Nephron (organoid): ENCODE data around the gene SMARCAL1.

Experiments used
- H3K27ac Mint-ChIP-seq, 3 experiments: 2 replicates each; pipeline ENCODE4 v1.8.0; 2020; ENCODE audit warnings: mixed read lengths in 3 of 3, mild to moderate bottlenecking in 2 of 3, moderate library complexity in 1 of 3
- H3K27me3 Mint-ChIP-seq: 2 replicates; pipeline ENCODE4 v1.8.0; 2021; ENCODE audit warnings: low read depth, mild to moderate bottlenecking, moderate library complexity, mixed read lengths
- H3K36me3 Mint-ChIP-seq: 2 replicates; pipeline ENCODE4 v1.8.0; 2020; ENCODE audit warnings: low read depth, mixed read lengths
- H3K4me1 Mint-ChIP-seq: 2 replicates; pipeline ENCODE4 v1.8.0; 2020; ENCODE audit warnings: mixed read lengths
- H3K4me3 Mint-ChIP-seq, 3 experiments: 2 replicates each; pipeline ENCODE4 v1.8.0; 2020; ENCODE audit warnings: mild to moderate bottlenecking in 3 of 3, mixed read lengths in 3 of 3, moderate library complexity in 2 of 3
- H3K9me3 Mint-ChIP-seq: 2 replicates; pipeline ENCODE4 v1.8.0; 2020; ENCODE audit warnings: mixed read lengths
- TF ChIP-seq, protein P1 (sequence below), 3 experiments: fragments of 200-600 bp; sonication (generic); IDR thresholded peaks; one replicate each; pipeline ENCODE4 v1.5.0; 2021; ENCODE audit warnings: antibody characterized with exemption in 3 of 3; ENCODE audit not compliant: unreplicated experiment in 3 of 3

Gene SMARCAL1

DNA sequence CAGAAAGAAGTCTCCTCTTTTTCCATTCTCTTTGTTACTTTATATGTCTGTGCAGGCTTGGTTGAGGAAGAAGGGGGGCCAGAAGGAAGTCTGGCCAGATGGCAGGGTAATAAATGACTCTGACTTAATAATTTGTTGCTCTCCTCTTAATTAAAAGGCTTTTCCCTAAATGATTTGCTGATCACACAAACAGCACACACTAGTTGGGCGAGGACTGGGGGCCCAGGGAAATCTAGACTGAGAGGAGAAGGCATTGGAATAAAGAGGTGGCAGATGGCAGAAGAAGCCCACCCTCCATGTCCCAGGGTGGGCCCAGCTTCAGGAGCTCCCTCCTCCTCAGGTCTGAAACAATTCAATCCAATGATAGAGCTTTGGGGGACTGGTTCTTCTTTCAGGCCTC is 12.7 kb upstream of the SMARCAL1 start:
- TF ChIP-seq, protein P1, sequence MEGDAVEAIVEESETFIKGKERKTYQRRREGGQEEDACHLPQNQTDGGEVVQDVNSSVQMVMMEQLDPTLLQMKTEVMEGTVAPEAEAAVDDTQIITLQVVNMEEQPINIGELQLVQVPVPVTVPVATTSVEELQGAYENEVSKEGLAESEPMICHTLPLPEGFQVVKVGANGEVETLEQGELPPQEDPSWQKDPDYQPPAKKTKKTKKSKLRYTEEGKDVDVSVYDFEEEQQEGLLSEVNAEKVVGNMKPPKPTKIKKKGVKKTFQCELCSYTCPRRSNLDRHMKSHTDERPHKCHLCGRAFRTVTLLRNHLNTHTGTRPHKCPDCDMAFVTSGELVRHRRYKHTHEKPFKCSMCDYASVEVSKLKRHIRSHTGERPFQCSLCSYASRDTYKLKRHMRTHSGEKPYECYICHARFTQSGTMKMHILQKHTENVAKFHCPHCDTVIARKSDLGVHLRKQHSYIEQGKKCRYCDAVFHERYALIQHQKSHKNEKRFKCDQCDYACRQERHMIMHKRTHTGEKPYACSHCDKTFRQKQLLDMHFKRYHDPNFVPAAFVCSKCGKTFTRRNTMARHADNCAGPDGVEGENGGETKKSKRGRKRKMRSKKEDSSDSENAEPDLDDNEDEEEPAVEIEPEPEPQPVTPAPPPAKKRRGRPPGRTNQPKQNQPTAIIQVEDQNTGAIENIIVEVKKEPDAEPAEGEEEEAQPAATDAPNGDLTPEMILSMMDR (IDR thresholded peaks at IDR 0.05; ENCODE audit: unreplicated experiment in 3 of 3) = no peak
- Mint-ChIP-seq H3K9me3 (no peaks in the 10 kb centered on the region), H3K36me3 (no peaks in the 10 kb centered on the region), H3K27ac (no peak overlapping the region), H3K4me3 (no peak overlapping the region), H3K4me1 (no peaks in the 10 kb centered on the region), H3K27me3 (peaks cover 8% of the 10 kb centered on the region)

DNA sequence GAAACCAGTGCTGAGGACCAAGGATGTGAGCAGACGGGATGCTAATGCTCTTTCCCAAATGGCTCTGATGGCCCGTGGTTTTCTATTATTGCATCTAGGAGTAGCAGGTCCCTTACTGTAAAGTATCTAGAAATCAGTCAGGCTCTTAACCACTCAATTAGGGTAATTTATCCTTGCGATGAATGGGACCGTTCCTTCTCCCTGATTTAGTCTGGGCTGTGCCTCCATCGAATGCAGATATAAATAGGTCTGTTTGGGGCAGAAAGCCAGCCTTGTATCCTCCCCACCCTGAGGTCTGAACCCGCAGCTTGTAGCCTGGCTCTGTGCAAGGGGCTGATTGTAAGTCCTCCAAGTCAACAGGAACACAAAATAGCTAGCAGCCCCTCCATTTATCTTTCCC is 9.5 kb upstream of the SMARCAL1 start:
- Mint-ChIP-seq H3K27me3 (peaks cover 25% of the 10 kb centered on the region), H3K27ac (no peak overlapping the region), H3K4me3 (no peak overlapping the region), H3K4me1 (no peaks in the 10 kb centered on the region), H3K9me3 (no peaks in the 10 kb centered on the region), H3K36me3 (no peaks in the 10 kb centered on the region)
- TF ChIP-seq, protein P1 (IDR thresholded peaks at IDR 0.05; ENCODE audit: unreplicated experiment in 3 of 3) = no peak

DNA sequence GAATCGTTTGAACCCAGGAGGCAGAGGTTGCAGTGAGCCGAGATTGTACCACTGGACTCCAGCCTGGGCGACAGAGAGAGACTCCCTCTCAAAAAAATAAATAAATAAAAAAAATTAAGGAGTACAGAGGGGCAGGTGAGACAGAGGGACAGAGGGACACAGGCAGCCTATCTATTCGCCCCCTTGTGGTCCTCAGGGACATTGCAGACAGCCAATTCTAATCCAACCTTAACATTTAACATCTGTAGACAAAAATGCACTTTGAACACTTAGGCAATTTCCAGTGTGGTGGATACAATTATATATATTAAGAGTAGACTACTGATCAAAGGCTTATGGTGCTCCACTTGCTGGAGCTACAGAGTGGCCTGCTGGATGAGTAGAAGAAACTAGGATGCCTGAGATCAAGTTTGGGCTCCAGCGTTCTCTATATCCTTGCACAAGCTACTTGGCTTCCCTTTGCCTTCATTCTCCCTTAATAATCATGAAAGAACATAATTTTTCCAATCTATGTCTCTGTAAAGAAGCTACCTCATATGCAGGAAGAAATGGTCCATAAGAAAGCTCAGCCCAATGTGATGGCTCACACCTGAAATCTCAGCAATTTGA is 8.2 kb upstream of the SMARCAL1 start:
- H3K27ac Mint-ChIP-seq = no peak overlapping the region
- peaks cover 24% of the 10 kb centered on the region for H3K27me3 Mint-ChIP-seq
- no peaks in the 10 kb centered on the region for H3K36me3 Mint-ChIP-seq
- H3K4me1 Mint-ChIP-seq = no peaks in the 10 kb centered on the region
- TF ChIP-seq, protein P1 (IDR thresholded peaks at IDR 0.05; ENCODE audit: unreplicated experiment in 3 of 3) = peak; percentile 60 to 66 (median 66)
- H3K4me3 Mint-ChIP-seq = no peak overlapping the region
- no peaks in the 10 kb centered on the region for H3K9me3 Mint-ChIP-seq

DNA sequence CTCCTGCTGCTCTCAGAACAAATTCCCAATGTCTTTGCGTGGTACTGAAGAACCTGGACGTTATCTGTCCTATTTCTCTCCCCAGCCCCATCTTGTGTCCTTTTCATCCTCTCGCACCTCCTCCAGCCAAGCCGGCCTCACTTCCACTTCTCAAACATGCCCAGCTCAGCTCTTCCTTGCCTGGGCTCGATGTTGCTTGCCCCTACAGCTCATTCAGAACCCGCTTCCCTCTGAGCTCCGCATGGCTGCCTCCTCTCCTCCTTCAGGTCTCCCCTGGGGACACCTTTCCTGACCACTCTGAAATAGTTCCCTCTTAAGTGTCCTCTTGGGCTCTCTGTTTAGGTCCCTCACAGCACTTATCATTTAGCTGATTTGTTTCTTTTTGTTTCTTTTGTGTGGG is 6.7 kb upstream of the SMARCAL1 start:
- TF ChIP-seq, protein P1 (IDR thresholded peaks at IDR 0.05; ENCODE audit: unreplicated experiment in 3 of 3) = no peak
- no peaks in the 10 kb centered on the region for H3K9me3 Mint-ChIP-seq
- no peaks in the 10 kb centered on the region for H3K4me1 Mint-ChIP-seq
- peaks cover 17% of the 10 kb centered on the region for H3K27me3 Mint-ChIP-seq
- H3K27ac Mint-ChIP-seq = no peak overlapping the region
- H3K4me3 Mint-ChIP-seq = no peak overlapping the region
- H3K36me3 Mint-ChIP-seq = no peaks in the 10 kb centered on the region

DNA sequence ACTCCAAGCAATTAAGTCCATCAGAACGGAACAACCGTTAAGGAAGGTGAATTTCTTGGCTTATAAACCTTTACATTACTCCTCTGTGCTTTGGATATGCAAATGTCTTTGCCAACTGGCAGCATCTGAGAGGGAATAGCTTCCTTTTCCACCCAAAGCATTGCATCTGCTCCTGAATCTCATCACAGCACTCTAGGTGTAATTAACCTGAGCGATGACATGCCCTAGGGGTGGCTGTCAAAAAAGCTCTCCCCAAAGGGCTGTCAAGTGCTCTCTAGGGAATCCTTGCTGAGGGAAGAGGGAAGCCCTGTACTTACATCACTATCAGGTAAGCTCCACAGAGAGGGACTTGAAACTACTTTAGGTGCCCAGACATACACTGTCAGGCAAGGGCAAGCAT is 5.5 kb upstream of the SMARCAL1 start:
- H3K27me3 Mint-ChIP-seq = peaks cover 17% of the 10 kb centered on the region
- H3K4me1 Mint-ChIP-seq = no peaks in the 10 kb centered on the region
- H3K9me3 Mint-ChIP-seq = no peaks in the 10 kb centered on the region
- TF ChIP-seq, protein P1 (IDR thresholded peaks at IDR 0.05; ENCODE audit: unreplicated experiment in 3 of 3) = no peak
- H3K36me3 Mint-ChIP-seq = no peaks in the 10 kb centered on the region
- H3K27ac Mint-ChIP-seq = no peak overlapping the region
- no peak overlapping the region for H3K4me3 Mint-ChIP-seq
